IPS DF 19.7 (cell line): ENCODE data around the gene NAPG.
"Not testable (repeated sequence)": the region's sequence is repeated elsewhere in the genome, so short reads cannot be mapped to it uniquely, and the experiment has no call there.

Source experiments
- DNase-seq: peaks from one replicate; pipeline ENCODE4 v3.0.0-alpha.2; 2013; ENCODE audit warnings: low read depth, low spot score

Gene NAPG

DNA sequence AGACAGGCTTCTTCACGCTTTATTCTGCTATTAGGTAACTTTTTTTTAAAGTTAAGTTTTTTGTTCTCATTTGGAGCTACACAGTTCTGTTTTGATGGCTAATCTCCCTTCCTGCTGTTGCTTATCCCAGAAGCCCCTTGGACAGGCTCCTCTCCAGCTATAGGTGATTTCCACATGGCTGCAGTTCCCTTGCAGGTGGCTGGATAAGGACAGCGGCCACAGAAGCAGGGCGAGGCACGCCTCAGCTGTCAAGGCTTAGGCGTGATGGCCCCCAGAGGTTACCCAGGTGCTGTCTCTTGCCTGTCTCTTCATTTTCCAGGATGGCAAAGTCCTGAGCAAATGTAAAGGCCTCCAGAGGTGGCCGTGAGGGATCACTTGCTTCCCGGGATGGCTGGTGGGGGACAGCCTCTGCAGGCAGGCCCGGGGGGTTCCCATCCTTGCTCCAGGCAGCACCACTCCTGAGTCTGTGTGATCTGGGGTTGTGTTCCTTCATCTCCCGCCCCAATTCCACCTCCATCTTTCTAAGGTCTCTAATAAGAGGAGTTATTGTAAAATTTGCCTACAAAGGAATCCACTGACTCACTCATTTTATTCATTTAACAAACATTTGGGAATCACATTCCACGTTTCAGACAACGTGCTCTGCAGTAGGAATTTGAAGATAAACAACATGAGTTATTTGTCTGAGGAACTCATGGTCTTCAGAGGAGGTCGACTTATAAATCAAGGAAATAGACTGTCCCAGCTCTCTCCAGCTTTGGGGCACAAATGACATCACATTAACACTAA lies 53.4 kb downstream of the NAPG start:
- DNase-seq: no peak

DNA sequence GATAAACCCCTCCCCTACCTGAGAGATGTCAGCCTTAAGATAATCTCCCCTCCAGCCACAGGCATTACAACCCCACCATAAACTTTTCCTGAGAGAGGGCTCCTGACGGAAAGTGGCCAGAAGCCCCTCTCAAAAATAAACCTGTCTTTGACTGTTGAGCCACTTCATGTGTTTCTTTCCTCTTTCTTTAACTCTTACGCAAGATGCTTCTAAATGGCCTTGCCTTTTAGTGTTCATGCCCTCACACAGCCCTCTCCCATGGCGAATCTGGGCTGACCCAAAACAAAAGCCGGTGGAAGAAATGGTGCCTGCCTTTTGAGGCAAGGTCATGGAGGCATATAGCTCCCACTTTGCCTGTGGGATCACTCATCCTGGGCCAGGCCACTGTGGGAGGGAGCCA lies 54.4 kb downstream of the NAPG start:
- DNase-seq: no peak

DNA sequence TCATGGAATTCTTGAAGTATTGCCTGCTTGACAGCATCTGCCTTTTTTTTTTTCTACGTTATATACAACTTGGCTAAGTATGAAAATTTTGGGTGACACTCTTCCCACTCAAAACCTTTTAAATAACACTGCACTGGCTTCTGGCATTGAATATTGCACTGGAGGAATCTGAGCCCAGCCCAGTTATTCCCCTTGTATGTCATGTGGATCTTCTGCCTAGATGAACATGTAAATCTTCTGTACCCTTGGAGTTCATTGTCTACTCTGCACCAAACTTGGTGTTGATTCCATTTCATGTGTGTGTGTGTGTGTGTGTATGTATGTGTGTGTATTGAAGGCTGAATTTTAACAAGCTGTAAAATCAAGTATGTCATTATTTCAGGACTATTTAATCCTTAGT lies 59.4 kb downstream of the NAPG start:
- no peak for DNase-seq

DNA sequence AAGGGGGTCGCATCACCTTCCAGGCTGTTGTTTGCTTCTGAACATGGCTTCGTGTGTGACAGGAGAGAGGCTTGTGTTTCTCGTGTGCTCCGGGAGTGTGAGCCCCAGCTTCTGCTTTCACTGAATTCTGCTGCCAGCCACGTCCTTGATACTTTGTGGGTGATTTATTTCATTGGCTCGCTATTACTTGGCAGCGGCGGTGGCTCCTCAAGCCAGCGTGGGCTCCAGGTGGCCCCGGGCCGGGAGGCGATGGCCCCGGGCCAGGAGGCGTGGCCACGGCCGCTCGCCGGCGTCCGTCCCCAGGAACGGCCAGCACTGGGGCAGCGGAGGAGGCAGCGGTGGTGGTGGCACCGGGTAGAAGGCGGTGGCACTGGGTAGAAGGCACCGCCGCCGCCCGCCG lies 63.1 kb downstream of the NAPG start:
- DNase-seq: no peak

DNA sequence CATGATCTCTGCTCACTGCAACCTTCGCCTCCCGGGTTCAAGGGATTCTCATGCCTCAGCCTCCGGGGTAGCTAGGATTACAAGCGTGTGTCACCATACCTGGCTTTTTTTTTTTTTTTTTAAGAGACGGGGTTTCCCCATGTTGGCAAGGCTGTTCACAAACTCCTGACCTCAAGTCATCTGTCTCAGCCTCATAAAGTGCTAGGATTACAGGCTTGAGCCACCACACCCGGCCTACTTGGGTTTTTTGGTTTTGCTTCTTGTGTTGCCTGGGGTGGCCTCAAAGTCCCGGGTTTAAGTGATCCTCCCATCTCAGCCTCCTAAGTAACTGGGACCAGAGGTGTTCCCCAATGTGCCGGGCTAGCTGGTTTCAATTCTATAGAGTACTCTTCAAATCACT lies 64.6 kb downstream of the NAPG start:
- no peak for DNase-seq

DNA sequence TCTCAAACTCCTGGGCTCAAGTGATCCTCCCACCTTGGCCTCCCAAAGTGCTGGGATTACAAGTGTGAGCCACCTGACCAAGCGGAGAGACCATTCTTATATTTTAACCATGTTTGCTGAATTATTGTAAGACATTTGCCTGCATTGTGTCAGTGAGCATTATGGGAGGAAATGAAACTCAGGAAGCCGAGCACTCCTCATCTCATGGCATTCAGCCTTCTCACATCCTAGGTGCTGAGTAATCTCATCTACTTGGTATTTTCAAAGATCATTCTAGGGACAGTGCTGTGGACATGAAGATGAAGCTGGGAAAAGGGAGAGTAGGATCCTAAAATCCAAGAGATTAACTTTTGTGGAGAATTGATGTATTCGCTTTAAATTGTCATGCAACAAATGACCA lies 66.1 kb downstream of the NAPG start:
- no peak for DNase-seq

DNA sequence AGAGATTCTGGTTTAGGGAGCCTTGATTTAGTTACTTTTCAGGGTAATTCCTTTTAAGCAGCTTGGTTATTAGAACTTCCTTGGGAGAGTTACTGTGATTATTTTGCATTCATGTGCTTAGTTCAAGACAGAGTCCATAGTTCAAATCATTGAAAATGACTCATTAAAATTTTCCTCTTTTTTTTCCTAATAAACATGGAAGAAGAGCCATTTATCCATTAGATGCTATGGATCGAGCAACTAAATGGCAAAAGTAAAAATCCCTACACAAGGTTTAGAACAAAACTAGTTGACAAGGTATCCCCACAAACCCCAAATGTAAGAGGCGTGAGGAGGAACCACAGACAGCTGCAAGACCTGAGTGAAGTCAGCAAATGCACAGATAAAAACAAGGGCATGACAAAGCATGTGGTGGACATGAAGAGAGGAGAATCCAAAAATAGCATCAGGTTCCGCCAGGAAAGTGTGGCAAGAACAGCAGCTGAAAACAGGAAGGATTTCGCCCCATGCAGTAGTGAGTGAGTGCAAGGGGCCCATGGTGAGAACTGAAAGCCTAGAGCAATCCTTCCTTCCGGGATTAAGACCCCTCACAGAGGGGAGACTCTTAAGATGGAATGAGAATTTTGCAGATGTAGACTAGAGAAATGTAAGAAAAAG lies 67.7 kb downstream of the NAPG start:
- DNase-seq: not testable (repeated sequence)

DNA sequence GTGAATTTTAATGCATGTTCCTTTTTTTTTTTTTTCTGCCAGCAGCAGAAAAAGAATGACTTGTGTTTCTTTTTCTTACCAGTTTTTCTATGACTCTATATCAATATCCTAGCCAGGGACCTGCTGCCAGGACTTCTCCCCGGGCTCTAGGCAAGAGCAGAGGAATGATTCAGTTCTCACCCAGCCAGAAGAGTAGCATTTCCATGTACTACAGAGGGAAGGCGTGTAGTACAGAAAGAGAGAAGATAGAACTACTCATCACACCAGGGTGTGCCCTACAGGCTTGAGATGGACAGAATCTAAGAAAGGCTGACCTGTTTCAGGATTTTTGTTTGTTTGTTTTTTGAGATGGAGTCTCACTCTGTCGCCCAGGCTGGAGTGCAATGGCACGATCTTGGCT lies 70.1 kb downstream of the NAPG start:
- DNase-seq: not testable (repeated sequence)

DNA sequence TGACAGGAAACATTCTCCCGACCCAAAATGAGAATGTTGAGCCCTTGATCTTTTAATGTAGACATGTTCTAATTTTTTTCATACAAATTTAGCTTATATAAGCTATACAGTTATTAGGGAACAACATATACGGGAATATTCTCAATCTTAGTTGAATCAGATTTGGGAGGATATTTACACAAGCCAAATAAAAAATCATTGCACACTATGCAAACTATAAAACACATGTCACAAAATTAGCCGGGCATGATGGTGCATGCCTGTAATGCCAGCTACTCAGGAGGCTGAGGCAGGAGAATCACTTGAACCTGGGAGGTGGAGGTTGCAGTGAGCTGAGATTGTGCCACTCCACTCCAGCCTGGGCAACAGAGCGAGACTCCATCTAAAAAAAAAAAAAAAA lies 71.9 kb downstream of the NAPG start:
- not testable (repeated sequence) for DNase-seq

DNA sequence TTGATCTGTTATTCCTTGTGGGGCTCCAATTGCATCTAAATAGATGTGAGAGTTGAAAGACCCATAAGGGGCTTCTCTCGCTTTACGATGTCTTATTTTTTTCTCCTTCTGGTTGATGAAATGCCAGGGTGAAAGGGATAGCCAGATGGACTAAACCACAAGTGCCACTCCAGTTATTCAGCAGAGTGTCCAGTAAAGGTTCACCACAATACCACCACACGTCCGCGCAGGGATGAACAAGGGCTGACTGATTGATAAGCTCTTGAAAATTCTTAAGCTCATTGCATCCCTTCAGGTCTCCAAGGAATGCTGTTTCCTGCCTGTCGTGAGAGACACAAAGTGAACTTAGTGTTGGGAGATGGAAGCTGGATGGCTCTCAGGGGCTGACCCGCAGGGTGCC lies 74.9 kb downstream of the NAPG start:
- DNase-seq: not testable (repeated sequence)
